HCT116 (cell line): ENCODE measurements around the gene ABTB2. TPM values are rescaled to one million over a fixed set of nuclear protein-coding genes. Genes with fewer than 3 reads are reported as not detected.

Experiments
- ATAC-seq: fragments of 200-7000 bp; cut with Tn5 transposase; 2 replicates; pipeline ENCODE4 v1.9.1; 2020; ENCODE audit warnings: mild to moderate bottlenecking, moderate library complexity
- BruUV-seq: library from RNA; stranded (reverse); fragments of 400-500 nt; replicated peaks from 2 replicates; lab custom pipeline; 2021; lab: Mats Ljungman, UMichigan
- CTCF ChIA-PET: fragments of 300-600 bp; sonication (Branson Sonifier 250); formaldehyde crosslinking; loops from one replicate; lab custom pipeline; 2021; ENCODE audit warnings: antibody characterized with exemption; lab: Charles Lee
- POLR2A ChIA-PET: fragments of 300-600, 350-600 bp; sonication (Branson Sonifier 250); formaldehyde crosslinking; loops from one replicate; lab custom pipeline; 2021; ENCODE audit warnings: antibody characterized with exemption; lab: Charles Lee
- RAD21 ChIA-PET, 2 experiments: fragments of 300-600 bp; sonication (Branson Sonifier 250); formaldehyde crosslinking; loops; one replicate each; lab custom pipeline; 2023; ENCODE audit warnings: low total read pairs in 2 of 2; ENCODE audit not compliant: uncharacterized antibody in 2 of 2, unreplicated experiment in 2 of 2, low non-redundant PET in 1 of 2; lab: Charles Lee
- DNase-seq: peaks from one replicate; pipeline ENCODE4 v3.0.0-alpha.2; 2010; ENCODE audit warnings: low read depth, low spot score
- H2AFZ ChIP-seq: fragments of 200-600 bp; shearing (Covaris generic), sonication (generic); 2 replicates; pipeline ENCODE4 v1.6.1; 2017; ENCODE audit warnings: low read depth, mixed run types, mixed read lengths, antibody characterized with exemption, low read length; ENCODE audit not compliant: poor library complexity, severe bottlenecking
- H3K27ac ChIP-seq: 2 replicates; pipeline ENCODE4 v1.5.1; 2012; ENCODE audit warnings: low read depth, low read length
- H3K27me3 ChIP-seq: fragments of 200-600 bp; sonication (generic); 2 replicates; pipeline ENCODE4 v1.6.1; 2016; ENCODE audit warnings: mixed run types, low read length, mixed read lengths; ENCODE audit not compliant: insufficient read depth
- H3K36me3 ChIP-seq, 2 experiments: fragments of 200-500 bp in 1 of 2; fragments of 200-600 bp in 1 of 2; sonication (Bioruptor generic) in 1 of 2; sonication (generic) in 1 of 2; 2 replicates each; pipeline versions ENCODE4 v1.5.1 to v1.6.1; 2014 to 2016; ENCODE audit warnings: low read length in 2 of 2, inconsistent platforms in 1 of 2, mixed read lengths in 1 of 2, mixed run types in 1 of 2; ENCODE audit not compliant: insufficient read depth in 2 of 2, control insufficient read depth in 1 of 2
- H3K4me1 ChIP-seq, 2 experiments: fragments of 200-600 bp in 1 of 2; sonication (generic) in 1 of 2; 2 replicates each; pipeline versions ENCODE4 v1.5.1 to v1.6.1; 2012 to 2017; ENCODE audit warnings: low read length in 2 of 2, inconsistent platforms in 1 of 2, mild to moderate bottlenecking in 1 of 2, mixed read lengths in 1 of 2, mixed run types in 1 of 2, moderate library complexity in 1 of 2; ENCODE audit not compliant: insufficient read depth in 2 of 2, control insufficient read depth in 1 of 2
- H3K4me2 ChIP-seq: fragments of 200-600 bp; sonication (generic); 2 replicates; pipeline ENCODE4 v1.6.1; 2017; ENCODE audit warnings: mixed run types, low read length, mixed read lengths
- H3K4me3 ChIP-seq, 2 experiments: fragments of 200-600 bp in 1 of 2; sonication (generic) in 1 of 2; replicated peaks in 1 of 2; 2 replicates each; pipeline ENCODE4 v1.5.1; 2011 to 2016; ENCODE audit warnings: low read length in 2 of 2, control low read depth in 1 of 2, low read depth in 1 of 2, mild to moderate bottlenecking in 1 of 2, mixed read lengths in 1 of 2, mixed run types in 1 of 2
- H3K79me2 ChIP-seq: fragments of 200-600 bp; sonication (generic); 2 replicates; pipeline ENCODE4 v1.6.1; 2017; ENCODE audit warnings: mild to moderate bottlenecking, mixed run types, low read length, moderate library complexity, mixed read lengths; ENCODE audit not compliant: insufficient read depth
- H3K9ac ChIP-seq: fragments of 200-600 bp; sonication (generic); 2 replicates; pipeline ENCODE4 v1.6.1; 2016; ENCODE audit warnings: low read length, mixed read lengths
- H3K9me2 ChIP-seq: fragments of 200-600 bp; sonication (generic), shearing (Covaris generic); 2 replicates; pipeline ENCODE4 v1.6.1; 2017; ENCODE audit warnings: mixed run types, mild to moderate bottlenecking, moderate library complexity; ENCODE audit not compliant: insufficient read depth
- H3K9me3 ChIP-seq, 2 experiments: fragments of 200-500 bp in 1 of 2; fragments of 200-600 bp in 1 of 2; sonication (Bioruptor generic) in 1 of 2; sonication (generic) in 1 of 2; 2 replicates each; pipeline ENCODE4 v1.6.1; 2014 to 2017; ENCODE audit warnings: low read length in 2 of 2, mixed read lengths in 2 of 2, inconsistent platforms in 1 of 2, low read depth in 1 of 2, mild to moderate bottlenecking in 1 of 2, mixed run types in 1 of 2, moderate library complexity in 1 of 2; ENCODE audit not compliant: control insufficient read depth in 1 of 2, insufficient read depth in 1 of 2
- H4K20me1 ChIP-seq: fragments of 200-600 bp; sonication (generic), shearing (Covaris generic); 2 replicates; pipeline ENCODE4 v1.6.1; 2017; ENCODE audit warnings: mixed run types, mild to moderate bottlenecking, moderate library complexity; ENCODE audit not compliant: insufficient read depth
- CBX3 ChIP-seq: IDR thresholded peaks from 2 replicates; pipeline ENCODE4 v1.6.1; 2012; ENCODE audit warnings: low read depth
- CEBPB ChIP-seq: IDR thresholded peaks from 2 replicates; pipeline ENCODE4 v1.6.1; 2012; ENCODE audit warnings: low read depth
- EZH2 ChIP-seq: fragments of 200-600 bp; sonication (generic); IDR thresholded peaks from 2 replicates; pipeline ENCODE4 v1.6.1; 2017; ENCODE audit warnings: antibody characterized with exemption, mixed run types
- EZH2phosphoT487 ChIP-seq: fragments of 200-600 bp; IDR thresholded peaks from 2 replicates; pipeline ENCODE4 v1.6.1; 2018; ENCODE audit warnings: antibody characterized with exemption, borderline replicate concordance
- FOSL1 ChIP-seq: IDR thresholded peaks from 2 replicates; pipeline ENCODE4 v1.6.1; 2012; ENCODE audit warnings: low read depth
- JUND ChIP-seq: IDR thresholded peaks from 2 replicates; pipeline ENCODE4 v1.6.1; 2012
- POLR2A ChIP-seq: IDR thresholded peaks from 2 replicates; pipeline ENCODE4 v1.7.0; 2011; ENCODE audit warnings: borderline replicate concordance; ENCODE audit not compliant: insufficient read depth, insufficient read length; ENCODE audit errors: extremely low read depth
- SIN3A ChIP-seq: IDR thresholded peaks from 2 replicates; pipeline ENCODE4 v1.6.1; 2012; ENCODE audit warnings: low read depth
- SRF ChIP-seq: IDR thresholded peaks from 2 replicates; pipeline ENCODE4 v1.6.1; 2012; ENCODE audit warnings: low read depth
- YY1 ChIP-seq: IDR thresholded peaks from 2 replicates; pipeline ENCODE4 v1.6.1; 2011; ENCODE audit warnings: low read length, low read depth, moderate library complexity, mild to moderate bottlenecking; ENCODE audit not compliant: insufficient replicate concordance; ENCODE audit errors: extremely low read depth
- ZFX ChIP-seq: fragments of 450-650 bp; IDR thresholded peaks from 2 replicates; pipeline ENCODE4 v1.6.1; 2017
- ZNF274 ChIP-seq: fragments of 200-500 bp; sonication (Bioruptor generic); IDR thresholded peaks from 2 replicates; pipeline ENCODE4 v1.6.1; 2014; ENCODE audit warnings: mild to moderate bottlenecking, low read depth, low read length, inconsistent platforms
- intact Hi-C: fragments of 100-400 bp; cut with micrococcal nuclease; formaldehyde crosslinking; loops from 2 replicates; pipeline ENCODE4 v1.10.0; 2022
- total RNA-seq: library from RNA; stranded (reverse); gene quantifications from one replicate; pipeline ENCODE4 v1.2.1, GENCODE V29; 2021; ENCODE audit not compliant: unreplicated experiment
- TF ChIP-seq, protein P1 (sequence below): IDR thresholded peaks from 2 replicates; pipeline ENCODE4 v1.6.1; 2012

ABTB2 gene
- total RNA-seq, 1 experiment from 2014 or later: 6.8 TPM

DNA sequence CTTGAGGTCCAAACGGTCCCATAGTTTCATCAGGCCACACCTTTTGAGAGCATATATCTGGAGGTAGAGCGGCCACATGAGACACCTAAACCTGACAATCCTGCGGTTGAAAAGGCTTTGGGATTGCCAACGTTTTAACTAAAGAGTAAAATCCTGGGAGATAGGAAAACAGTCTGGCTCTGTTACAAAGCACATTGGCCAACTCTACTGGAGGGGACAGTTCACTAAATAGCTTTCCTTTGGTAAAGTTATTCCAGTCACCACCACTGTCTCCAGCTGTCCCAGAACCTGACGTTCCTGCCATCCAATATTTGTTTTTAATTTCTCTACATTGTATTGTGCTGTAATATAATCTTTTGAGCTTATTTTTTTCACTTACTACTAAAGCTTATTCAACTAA lies 22.0 kb downstream of the ABTB2 start:
- no peaks in the 10 kb centered on the region; the same call in 1 of the 2 replicates for H3K79me2 ChIP-seq
- no peaks in the 10 kb centered on the region for H4K20me1 ChIP-seq
- H3K4me2 ChIP-seq: no peak overlapping the region
- H3K4me3 ChIP-seq: no peak overlapping the region
- no TSS peak for BruUV-seq
- ChIA-PET CTCF (interaction anchor here (1.1 kb wide), 1 partner anchor 161 kb away, joined by 3 read pairs; no protein-coding TSS in a partner anchor), POLR2A (interaction anchor here (0.7 kb wide), 1 partner anchor 22 kb away, joined by 3 read pairs; the partner anchor contains the start of gene ABTB2), RAD21 (no interaction called here)
- no peak overlapping the region for H2AFZ ChIP-seq
- H3K27ac ChIP-seq: no peak overlapping the region
- no peaks in the 10 kb centered on the region for H3K27me3 ChIP-seq
- no peak for ATAC-seq
- H3K36me3 ChIP-seq: no peaks in the 10 kb centered on the region
- no peaks in the 10 kb centered on the region for H3K9me2 ChIP-seq
- H3K9ac ChIP-seq: no peak overlapping the region
- intact Hi-C loops: no loop called here
- no peaks in the 10 kb centered on the region for H3K9me3 ChIP-seq
- no peak for DNase-seq
- H3K4me1 ChIP-seq: peaks cover 25% of the 10 kb centered on the region in 2 experiments
- TF ChIP-seq CEBPB (no peak), EZH2 (no peak), EZH2phosphoT487 (no peak), CBX3 (no peak), SRF (no peak), SIN3A (no peak), ZNF274 (no peak), YY1 (no peak)
- TF ChIP-seq, all 23 proteins: peak for 0

DNA sequence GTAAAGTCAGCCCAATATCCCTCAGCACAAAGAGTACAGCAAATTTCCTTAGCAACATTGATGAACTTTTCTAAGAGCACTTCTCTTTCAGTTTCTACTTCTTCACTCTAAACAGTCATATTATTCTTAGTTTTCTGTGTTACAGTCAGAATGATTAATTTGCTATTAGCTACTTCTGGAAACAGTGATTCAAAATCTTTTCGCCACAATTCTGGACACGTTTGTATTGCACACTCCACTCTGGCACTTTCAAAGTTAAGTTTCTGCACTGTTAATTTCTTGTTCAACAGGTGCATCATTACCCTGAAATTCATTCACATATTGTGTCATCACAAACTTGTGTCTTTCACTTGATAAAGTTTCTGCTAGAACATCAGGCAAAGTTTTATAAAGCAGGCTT lies 22.5 kb downstream of the ABTB2 start:
- DNase-seq (no peak), ATAC-seq (no peak)
- no TSS peak for BruUV-seq
- CTCF ChIA-PET: interaction anchor here (1.1 kb wide), 1 partner anchor 161 kb away, joined by 3 read pairs; no protein-coding TSS in a partner anchor
- Histone ChIP-seq H4K20me1 (no peaks in the 10 kb centered on the region), H3K4me3 (no peak overlapping the region), H3K79me2 (no peaks in the 10 kb centered on the region; the same call in 1 of the 2 replicates), H3K4me2 (no peak overlapping the region), H3K9me3 (no peaks in the 10 kb centered on the region), H3K9me2 (no peaks in the 10 kb centered on the region), H3K27me3 (no peaks in the 10 kb centered on the region), H3K9ac (no peak overlapping the region), H2AFZ (no peak overlapping the region), H3K27ac (no peak overlapping the region), H3K36me3 (no peaks in the 10 kb centered on the region), H3K4me1 (peaks cover 29% of the 10 kb centered on the region in 2 experiments)
- POLR2A ChIA-PET: no interaction called here
- intact Hi-C loops: no loop called here
- TF ChIP-seq, protein P1, sequence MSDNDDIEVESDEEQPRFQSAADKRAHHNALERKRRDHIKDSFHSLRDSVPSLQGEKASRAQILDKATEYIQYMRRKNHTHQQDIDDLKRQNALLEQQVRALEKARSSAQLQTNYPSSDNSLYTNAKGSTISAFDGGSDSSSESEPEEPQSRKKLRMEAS: no peak
- TF ChIP-seq ZNF274 (no peak), SIN3A (no peak), JUND (no peak), FOSL1 (no peak), CEBPB (no peak), EZH2 (no peak), YY1 (no peak), POLR2A (no peak), ZFX (no peak)
- RAD21 ChIA-PET: no interaction called here
